Measurements from ENCODE around the gene TSPAN2.

DNA sequence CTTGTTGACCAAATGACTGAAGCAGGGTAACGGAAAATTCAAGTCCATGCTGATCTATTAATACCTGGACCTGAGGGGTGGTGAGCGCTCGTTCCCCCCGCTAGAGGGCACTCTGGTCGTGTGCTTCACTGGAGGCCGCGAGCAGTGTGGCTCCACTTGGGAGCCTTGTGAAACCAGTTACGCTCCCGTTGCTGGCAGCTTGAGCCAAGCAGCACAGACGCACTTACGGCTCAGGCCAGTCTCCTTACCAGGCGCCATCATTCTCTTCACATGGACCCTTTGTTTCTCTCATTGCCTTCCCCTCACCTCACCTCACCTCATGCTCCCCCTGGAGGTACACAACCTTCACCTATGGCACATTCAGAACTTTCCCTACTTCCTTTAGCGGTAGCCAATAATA is 49.7 kb upstream of the TSPAN2 start:
- TF ChIP-seq, protein P1, sequence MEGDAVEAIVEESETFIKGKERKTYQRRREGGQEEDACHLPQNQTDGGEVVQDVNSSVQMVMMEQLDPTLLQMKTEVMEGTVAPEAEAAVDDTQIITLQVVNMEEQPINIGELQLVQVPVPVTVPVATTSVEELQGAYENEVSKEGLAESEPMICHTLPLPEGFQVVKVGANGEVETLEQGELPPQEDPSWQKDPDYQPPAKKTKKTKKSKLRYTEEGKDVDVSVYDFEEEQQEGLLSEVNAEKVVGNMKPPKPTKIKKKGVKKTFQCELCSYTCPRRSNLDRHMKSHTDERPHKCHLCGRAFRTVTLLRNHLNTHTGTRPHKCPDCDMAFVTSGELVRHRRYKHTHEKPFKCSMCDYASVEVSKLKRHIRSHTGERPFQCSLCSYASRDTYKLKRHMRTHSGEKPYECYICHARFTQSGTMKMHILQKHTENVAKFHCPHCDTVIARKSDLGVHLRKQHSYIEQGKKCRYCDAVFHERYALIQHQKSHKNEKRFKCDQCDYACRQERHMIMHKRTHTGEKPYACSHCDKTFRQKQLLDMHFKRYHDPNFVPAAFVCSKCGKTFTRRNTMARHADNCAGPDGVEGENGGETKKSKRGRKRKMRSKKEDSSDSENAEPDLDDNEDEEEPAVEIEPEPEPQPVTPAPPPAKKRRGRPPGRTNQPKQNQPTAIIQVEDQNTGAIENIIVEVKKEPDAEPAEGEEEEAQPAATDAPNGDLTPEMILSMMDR (conservative IDR thresholded peaks at IDR 0.05; ENCODE audit: low read length), result peak; percentile 85
- no peak for TF ChIP-seq EZH2phosphoT487 (IDR thresholded peaks at IDR 0.05; ENCODE audit: borderline replicate concordance)
